NCI-H510A treated with DMSO at 0.1 percent for 48 hours (cell line): ENCODE data around the gene ANXA3.
A peak's percentile ranks its signal among the peaks of the same experiment; 100 is the strongest.
"Not testable (repeated sequence)": the region's sequence is repeated elsewhere in the genome, so short reads cannot be mapped to it uniquely, and the experiment has no call there.

Source experiments
- DNase-seq: peaks from one replicate; lab custom pipeline; 2025; lab: John Stamatoyannopoulos, UW

ANXA3 gene

DNA sequence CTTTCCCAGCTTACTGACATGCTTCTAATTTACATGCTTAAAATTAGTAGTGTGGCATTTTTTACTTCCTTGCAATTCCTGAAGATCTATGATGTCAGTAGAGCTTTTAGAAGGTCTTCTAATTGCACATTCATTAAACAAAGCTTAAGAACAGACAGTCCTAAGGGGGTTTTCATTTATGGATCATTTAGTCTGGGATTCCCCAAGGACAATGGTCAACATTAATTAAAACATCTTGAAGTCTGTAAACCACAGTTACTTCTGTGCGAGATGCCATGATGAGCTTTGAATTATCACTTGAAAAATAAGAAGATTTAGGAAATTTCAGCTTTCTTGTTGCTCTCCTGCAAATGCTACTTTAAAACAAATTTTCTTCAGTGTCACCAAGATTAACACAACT, 20.2 kb downstream of the ANXA3 start:
- DNase-seq = no peak

- no peak for DNase-seq
These were observed 27.3 kb downstream of the ANXA3 start for GRCh38 chr4:78578674-78579425.

DNA sequence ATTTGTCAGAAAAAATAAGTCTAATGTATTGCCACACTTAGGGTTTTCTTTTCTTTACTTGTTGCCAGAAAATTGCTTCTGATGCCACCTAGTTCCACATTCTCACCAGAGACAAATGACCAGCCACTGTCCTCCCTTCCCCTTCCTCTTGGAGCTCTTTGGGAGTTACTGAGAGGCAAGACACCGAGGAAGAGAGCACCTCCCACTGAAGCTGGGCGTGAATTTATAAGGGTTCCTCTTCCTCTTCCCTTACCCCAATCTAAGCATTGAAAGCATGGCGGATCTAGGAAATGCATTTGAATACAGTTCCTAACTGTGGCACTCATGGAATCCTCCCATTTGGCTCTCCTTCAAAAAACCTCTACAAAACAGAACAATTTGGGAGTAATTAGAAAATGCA, 30.0 kb downstream of the ANXA3 start:
- no peak for DNase-seq

GRCh38 chr4:78584863-78585547, 33.4 kb downstream of the ANXA3 start:
- DNase-seq = no peak

- no peak for DNase-seq
These were observed 34.1 kb downstream of the ANXA3 start for GRCh38 chr4:78585633-78586032.

DNA sequence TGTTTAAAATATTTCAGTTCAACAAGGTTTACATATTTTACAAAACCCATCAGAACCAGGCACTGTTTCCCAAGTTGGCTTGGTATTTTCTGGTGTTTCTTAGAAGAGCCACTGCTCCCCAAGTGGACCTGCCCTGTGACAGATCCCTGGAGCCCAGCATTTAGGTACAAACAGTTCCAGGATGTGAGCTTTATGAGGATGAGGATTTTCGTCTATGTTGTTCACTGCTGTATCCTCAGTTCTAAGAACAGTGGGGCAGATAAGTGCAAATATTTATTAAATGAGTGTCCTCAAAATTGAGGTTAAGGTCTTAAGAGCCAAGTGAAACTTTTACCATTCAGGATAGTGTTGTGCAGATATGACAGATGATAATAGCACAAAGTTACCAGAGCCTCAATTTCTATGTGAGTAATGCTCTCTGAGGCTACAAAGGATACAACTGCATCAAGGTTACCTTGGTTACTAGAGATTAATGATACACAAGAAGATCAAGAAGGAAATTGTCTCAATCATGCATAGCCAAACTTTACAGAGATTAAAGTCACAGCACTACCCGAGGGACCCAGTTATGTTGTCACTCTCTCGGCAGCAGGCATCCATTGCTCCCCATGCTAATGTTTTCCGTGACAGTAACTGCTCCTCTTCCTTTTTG, 37.5 kb downstream of the ANXA3 start:
- DNase-seq = no peak

DNA sequence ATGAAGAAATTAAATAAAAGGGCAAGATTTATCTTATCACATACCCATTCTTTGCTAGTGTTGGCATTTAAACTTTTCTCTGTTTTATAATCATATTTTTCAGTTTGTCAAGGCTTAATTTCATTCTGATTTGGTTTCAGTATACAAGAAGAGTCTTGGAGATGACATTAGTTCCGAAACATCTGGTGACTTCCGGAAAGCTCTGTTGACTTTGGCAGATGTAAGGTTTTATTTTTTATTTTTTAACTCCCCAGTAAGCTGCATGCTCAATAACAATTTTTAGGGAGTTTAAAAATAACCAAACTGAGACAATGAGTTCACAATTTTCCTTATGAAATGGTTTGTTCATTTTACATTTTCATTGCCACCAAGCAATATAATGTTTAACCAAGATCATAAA, 39.8 kb downstream of the ANXA3 start:
- DNase-seq = no peak

GRCh38 chr4:78592088-78592783, 40.7 kb downstream of the ANXA3 start:
- no peak for DNase-seq

- no peak for DNase-seq
These were observed 44.7 kb downstream of the ANXA3 start for GRCh38 chr4:78596111-78596742.

DNA sequence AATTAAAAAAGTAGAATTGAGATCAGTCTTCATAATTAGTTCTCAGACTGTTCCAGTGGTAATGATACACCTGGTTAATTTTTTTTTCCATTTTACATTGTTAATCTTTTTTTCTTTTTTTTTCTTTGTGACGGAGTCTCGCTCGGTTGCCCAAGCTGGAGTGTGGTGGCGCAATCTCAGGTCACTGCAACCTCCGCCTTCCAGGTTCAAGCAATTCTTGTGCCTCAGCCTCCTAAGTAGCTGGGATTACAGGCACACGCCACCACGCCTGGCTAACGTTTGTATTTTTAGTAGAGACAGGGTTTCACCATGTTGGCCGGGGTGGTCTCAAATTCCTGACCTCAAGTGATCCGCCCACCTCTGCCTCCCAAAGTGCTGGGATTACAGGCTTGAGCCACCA, 46.9 kb downstream of the ANXA3 start:
- not testable (repeated sequence) for DNase-seq

- DNase-seq = no peak
These were observed 47.6 kb downstream of the ANXA3 start for GRCh38 chr4:78599147-78599546.

GRCh38 chr4:78599931-78600375, 48.4 kb downstream of the ANXA3 start:
- DNase-seq = no peak

GRCh38 chr4:78601013-78601412, 49.4 kb downstream of the ANXA3 start:
- DNase-seq = no peak

DNA sequence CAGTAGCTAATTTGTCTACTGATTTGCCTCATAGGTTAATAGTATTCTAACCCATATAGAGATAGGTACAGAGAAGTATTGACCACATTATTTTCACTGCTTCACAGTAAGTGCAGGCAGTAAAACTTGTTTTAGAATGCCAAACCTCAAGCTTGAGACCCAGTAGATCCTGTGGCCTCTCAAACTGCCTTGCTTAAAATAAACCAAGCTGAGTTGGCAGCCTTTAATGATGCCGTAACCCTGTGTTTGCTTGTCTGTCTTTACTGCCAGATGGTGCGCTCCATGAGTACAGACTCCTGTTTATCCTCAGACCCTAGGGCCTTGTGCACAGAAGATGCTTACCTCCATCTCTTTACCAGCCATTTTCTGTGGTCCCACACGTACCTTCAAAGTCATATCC, 50.8 kb downstream of the ANXA3 start:
- DNase-seq = peak; percentile 17

DNA sequence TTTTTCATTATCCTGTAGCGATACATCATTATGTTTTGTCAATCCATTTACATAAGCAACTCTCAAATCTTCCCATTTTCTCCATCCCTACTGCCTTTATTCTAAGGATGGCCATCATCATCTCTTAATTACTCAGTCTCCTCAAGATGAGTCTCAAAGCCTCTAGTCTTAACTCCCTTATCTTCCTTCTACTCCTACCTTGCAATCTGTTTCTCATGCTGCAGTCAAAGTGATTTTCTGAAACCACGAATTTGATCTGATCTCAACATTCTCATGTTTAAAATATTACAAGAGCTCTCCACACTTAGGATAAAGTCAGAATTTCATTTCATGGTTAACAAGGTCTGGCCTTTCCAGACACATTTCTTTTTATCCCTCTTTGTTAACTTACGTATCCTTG, 51.8 kb downstream of the ANXA3 start:
- no peak for DNase-seq

DNA sequence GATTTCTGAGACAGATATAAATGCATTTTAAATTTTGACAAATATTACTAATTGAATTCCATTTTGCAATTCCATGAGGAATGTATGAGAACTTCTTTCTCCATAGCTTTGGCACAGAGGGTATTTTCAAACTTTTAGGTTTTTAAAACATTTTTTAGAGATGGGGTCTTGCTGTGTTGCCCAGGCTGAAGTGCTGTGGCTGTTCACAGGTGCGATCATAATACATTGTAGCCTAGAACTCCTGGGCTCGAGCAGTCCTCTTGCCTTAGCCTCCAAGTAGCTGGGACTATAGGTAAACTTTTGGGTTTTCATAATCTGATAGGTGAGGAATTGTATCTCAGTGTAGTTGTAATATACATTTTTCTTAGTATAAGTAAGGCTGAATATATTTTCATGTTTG, 53.4 kb downstream of the ANXA3 start:
- DNase-seq = no peak

DNA sequence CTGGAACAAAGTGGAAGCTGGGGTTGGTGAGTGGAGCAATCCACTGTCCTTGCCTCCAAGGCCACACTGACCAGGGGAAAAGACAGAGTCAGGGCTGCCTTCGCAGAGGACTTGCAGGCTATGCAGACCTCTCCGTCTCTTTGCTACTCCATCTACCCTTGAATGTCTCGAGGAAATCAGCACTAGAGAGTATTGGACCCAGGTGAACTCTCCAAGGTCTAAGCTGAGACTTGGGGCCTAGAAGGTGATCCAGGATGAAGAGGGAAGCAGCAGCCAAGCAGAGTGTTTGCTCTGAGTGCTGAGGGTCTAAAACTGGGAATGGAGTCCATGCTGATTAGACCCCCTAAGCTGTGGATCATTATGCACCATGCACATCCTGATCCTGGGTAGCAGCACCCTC, 54.5 kb downstream of the ANXA3 start:
- no peak for DNase-seq

GRCh38 chr4:78606530-78607095, 55.0 kb downstream of the ANXA3 start:
- DNase-seq = no peak

GRCh38 chr4:78608684-78609083, 57.1 kb downstream of the ANXA3 start:
- DNase-seq = no peak

DNA sequence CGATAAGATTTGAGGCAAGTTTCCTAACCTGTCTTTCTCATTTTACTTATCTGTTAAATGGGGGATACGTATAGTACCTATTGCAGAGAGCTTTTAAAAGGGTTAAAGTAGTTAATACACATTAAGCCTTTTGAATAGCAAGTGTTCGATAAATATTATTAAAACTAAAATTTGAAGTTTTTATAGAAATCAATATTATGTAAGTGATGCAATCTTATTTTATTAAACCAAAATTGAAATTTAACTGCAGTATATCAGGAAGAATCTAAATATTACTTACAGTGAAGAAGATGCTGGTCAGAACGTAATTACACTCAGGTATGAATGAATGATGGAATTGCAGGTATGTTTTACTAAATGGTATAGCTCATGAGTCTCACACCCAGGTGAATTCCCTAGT, 58.0 kb downstream of the ANXA3 start:
- no peak for DNase-seq

DNA sequence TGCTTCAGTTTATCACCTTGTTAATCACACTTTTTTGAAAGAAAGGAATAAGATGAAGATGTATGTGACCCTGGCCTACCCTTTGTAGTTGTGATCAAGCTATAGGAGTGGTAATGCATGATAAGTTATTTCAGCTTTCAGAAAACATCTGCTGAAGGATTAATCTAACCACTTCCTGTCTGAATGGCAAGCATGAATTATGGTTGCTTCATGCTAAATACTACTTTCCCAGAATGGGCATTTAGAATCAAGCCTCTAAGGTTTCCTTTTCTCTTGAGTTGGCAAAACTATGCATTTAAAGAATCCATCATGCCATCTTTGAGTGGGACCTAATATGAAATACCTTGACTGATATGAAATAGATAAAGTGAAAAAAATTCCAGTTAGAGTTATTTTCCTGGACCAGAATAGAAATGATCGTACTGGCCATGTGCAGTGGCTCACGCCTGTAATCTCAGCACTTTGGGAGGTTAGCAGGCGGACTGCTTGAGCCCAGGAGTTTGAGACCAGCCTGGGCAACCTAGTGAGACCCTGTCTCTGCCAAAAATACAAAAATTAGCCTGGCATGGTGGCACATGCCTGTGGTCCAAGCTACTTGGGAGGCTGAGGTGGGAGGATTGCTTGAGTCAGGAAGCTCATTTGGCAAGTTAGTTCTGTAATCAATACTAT, 59.1 kb downstream of the ANXA3 start:
- peak; percentile 36 for DNase-seq
